Measurements from ENCODE around the gene CCL27. TPM values are rescaled to one million over a fixed set of nuclear protein-coding genes. Genes with fewer than 3 reads are reported as not detected.

CCL27 gene
- total and polyA plus RNA-seq, 2 of the 8 experiments (the other 6 are each of a cell fraction or from before 2014, with no cell fraction given): 0.42 TPM; not detected in 1

GRCh38 chr9:34690983-34691935, 28.8 kb upstream of the CCL27 start, which contains the start of gene CCL19:
CCL19 (minus strand) TSS chr9:34691276; CDS start chr9:34691139, 137 bp downstream.
- H2BK120ac ChIP-seq (replicated peaks; ENCODE audit: low read depth, low read length): no peak within 1 kb of the TSS
- no peak within 1 kb of the TSS for H2AFZ ChIP-seq (ENCODE audit: low read length)
- no peak within 1 kb of the TSS for H3K23ac ChIP-seq (ENCODE audit: insufficient read length)
- 90% methylated on average over 5 of the region's 6 CpGs; no CpG with 5 or more reads in 1 of the 2 experiments for WGBS, 2 experiments (ENCODE audit: extremely low coverage in 1 of 2, insufficient coverage in 1 of 2, insufficient read length in 1 of 2, insufficient replicate concordance in 2 of 2, low coverage in 1 of 2, low lambda C conversion rate in 2 of 2, missing lambda C conversion rate in 1 of 2)
- DNase-seq (ENCODE audit: low read depth in 1 of 2, low spot score in 2 of 2) (no peak), FAIRE-seq (no peak)
- no peak within 1 kb of the TSS for H3K4me2 ChIP-seq (ENCODE audit: insufficient read depth in 1 of 2, low read depth in 2 of 2, low read length in 2 of 2)
- no peak within 1 kb of the TSS for H2BK5ac ChIP-seq (ENCODE audit: low read depth, low read length)
- H3K36me3 ChIP-seq (ENCODE audit: control insufficient read depth in 2 of 4, insufficient read depth in 4 of 4, low read length in 3 of 4): no peaks in the 10 kb centered on the region
- H4K20me1 ChIP-seq (replicated peaks in 1 of 2; ENCODE audit: control insufficient read depth in 1 of 2, insufficient read depth in 2 of 2, low read length in 2 of 2): no peaks in the 10 kb centered on the region
- no peaks in the 10 kb centered on the region for H3K79me1 ChIP-seq (ENCODE audit: low read depth, low read length)
- no peak within 1 kb of the TSS for H4K8ac ChIP-seq (ENCODE audit: extremely low read depth, insufficient read depth, low read length)
- ChIA-PET POLR2A (ENCODE audit: partially characterized antibody) (interaction anchor here (1.5 kb wide), 1 partner anchor 9 kb away, joined by 3 read pairs; no protein-coding TSS in a partner anchor), CTCF (ENCODE audit: partially characterized antibody) (interaction anchor here (1.0 to 12.6 kb wide), 4 partner anchors 10 to 44 kb away, joined by 3 to 147 read pairs (median 10); partner anchors contain the start of gene GALT)
- H2BK15ac ChIP-seq (ENCODE audit: low read length): no peak within 1 kb of the TSS
- no peaks in the 10 kb centered on the region for H3K9me3 ChIP-seq (ENCODE audit: insufficient read depth in 2 of 2, low read depth in 1 of 2, low read length in 1 of 2)
- no peak within 1 kb of the TSS for H3K9ac ChIP-seq (replicated peaks in 1 of 4; ENCODE audit: extremely low read depth in 1 of 4, low read depth in 3 of 4, low read length in 3 of 4)
- no peaks in the 10 kb centered on the region; the same call in 1 of the 2 replicates for H3K23me2 ChIP-seq (ENCODE audit: low read depth, low read length)
- H4K91ac ChIP-seq (replicated peaks; ENCODE audit: insufficient read length, low read length): no peak within 1 kb of the TSS
- no peak within 1 kb of the TSS for H3K27ac ChIP-seq (ENCODE audit: low read depth, low read length)
- 0 out of 2 replicates have a peak within 1 kb of the TSS, but pooled peaks have one; percentile 27 for H2BK20ac ChIP-seq (ENCODE audit: low read length)
- H3K18ac ChIP-seq (ENCODE audit: extremely low read depth, low read length): no peak within 1 kb of the TSS
- H3K14ac ChIP-seq (ENCODE audit: insufficient read length): no peak within 1 kb of the TSS
- H2BK12ac ChIP-seq (ENCODE audit: low read depth, low read length): no peak within 1 kb of the TSS
- no peaks in the 10 kb centered on the region for H3K27me3 ChIP-seq (replicated peaks in 1 of 4; ENCODE audit: control insufficient read depth in 3 of 4, extremely low read depth in 1 of 4, insufficient read depth in 3 of 4, low read length in 3 of 4)
- H3K56ac ChIP-seq (replicated peaks; ENCODE audit: insufficient read length, low read depth, low read length): no peak within 1 kb of the TSS
- no peak within 1 kb of the TSS for H2AK5ac ChIP-seq (ENCODE audit: low read depth, low read length)
- no peaks in the 10 kb centered on the region for H3K79me2 ChIP-seq (ENCODE audit: control insufficient read depth in 1 of 2, insufficient read depth in 2 of 2, low read length in 2 of 2)
- peaks cover 0 to 3% (median 1%) of the 10 kb centered on the region in 4 experiments; a peak in 2 of 7 replicates for H3K4me1 ChIP-seq (replicated peaks in 1 of 4; ENCODE audit: control insufficient read depth in 3 of 4, insufficient read depth in 4 of 4, low read length in 3 of 4)
- no peak within 1 kb of the TSS for H3K4ac ChIP-seq (replicated peaks; ENCODE audit: insufficient read length, low read depth, low read length)
- H4K5ac ChIP-seq (ENCODE audit: insufficient read length, low read depth, low read length): no peak within 1 kb of the TSS
- H3K4me3 ChIP-seq (ENCODE audit: extremely low read depth in 1 of 4, insufficient read depth in 2 of 4, low read depth in 3 of 4, low read length in 4 of 4): no peak within 1 kb of the TSS
- no peak for TF ChIP-seq CEBPB (IDR thresholded peaks at IDR 0.05; ENCODE audit: low read depth, low read length)
- no peak for TF ChIP-seq SP2 (IDR thresholded peaks at IDR 0.05; ENCODE audit: low read length)
- TF ChIP-seq CTBP2 (IDR thresholded peaks at IDR 0.05; ENCODE audit: borderline replicate concordance, insufficient read depth, insufficient read length, low read length): no peak
- TF ChIP-seq E2F6 (IDR thresholded peaks at IDR 0.05): no peak
- no peak for TF ChIP-seq CHD1 (IDR thresholded peaks at IDR 0.05; ENCODE audit: low read depth, low read length)
- TF ChIP-seq ZNF274 (IDR thresholded peaks at IDR 0.05; ENCODE audit: borderline replicate concordance, extremely low read depth, low read length): no peak
- no peak for TF ChIP-seq HDAC6 (IDR thresholded peaks at IDR 0.05; ENCODE audit: low read depth, low read length)
- no peak for TF ChIP-seq TAF7 (optimal IDR thresholded peaks at IDR 0.05; ENCODE audit: borderline replicate concordance, low read depth, low read length)
- TF ChIP-seq JUND (IDR thresholded peaks at IDR 0.05; ENCODE audit: low read length): no peak
- no peak for TF ChIP-seq GTF2F1 (IDR thresholded peaks at IDR 0.05; ENCODE audit: borderline replicate concordance, low read depth, low read length)
- no peak for TF ChIP-seq RAD21 (IDR thresholded peaks at IDR 0.05 in 1 of 2, conservative IDR thresholded peaks at IDR 0.05 in 1 of 2; ENCODE audit: low read depth in 2 of 2, low read length in 2 of 2)

Data from H1 (cell line).